Smooth muscle cell of the brain vasculature (primary cell): Measurements from ENCODE around the gene HSF2BP.
"Not testable (repeated sequence)": the region's sequence is repeated elsewhere in the genome, so short reads cannot be mapped to it uniquely, and the experiment has no call there.

ENCODE experiments used
- DNase-seq: peaks from one replicate; pipeline ENCODE4 v3.0.0-alpha.2; 2012; ENCODE audit warnings: low read depth, low spot score

The HSF2BP gene

DNA sequence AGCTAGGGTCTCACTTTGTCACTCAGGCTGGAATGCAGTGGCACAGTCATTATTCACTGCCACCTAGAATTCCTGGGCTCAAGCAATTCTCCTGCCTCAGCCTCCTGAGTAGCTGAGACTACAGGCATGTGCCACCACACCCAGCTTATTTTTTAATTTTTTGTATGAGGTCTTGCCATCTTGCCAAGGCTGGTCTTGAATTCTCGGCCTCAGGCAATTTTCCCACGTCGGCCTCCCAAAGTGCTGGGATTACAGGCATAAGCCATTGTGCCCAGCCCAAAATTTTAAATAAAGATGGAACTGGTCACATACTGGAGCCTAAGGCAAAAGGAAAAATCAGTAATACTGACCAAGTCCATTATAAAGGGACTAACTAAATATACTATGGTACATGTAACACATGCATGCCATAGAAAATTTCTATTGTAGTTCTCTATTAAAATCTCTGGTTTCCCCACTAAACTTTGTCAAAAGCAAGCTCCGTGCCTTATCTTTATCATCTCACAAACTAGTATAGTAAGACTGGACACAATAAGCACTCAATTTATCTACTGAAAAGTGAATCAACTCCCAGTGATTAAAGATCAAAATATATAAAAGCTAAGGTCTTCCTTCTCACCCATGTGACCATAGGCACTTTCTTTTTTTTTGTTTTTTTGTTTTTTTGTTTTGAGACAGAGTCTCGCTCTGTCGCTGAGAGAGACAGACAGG is 61.6 kb downstream of the HSF2BP start:
- DNase-seq = no peak

DNA sequence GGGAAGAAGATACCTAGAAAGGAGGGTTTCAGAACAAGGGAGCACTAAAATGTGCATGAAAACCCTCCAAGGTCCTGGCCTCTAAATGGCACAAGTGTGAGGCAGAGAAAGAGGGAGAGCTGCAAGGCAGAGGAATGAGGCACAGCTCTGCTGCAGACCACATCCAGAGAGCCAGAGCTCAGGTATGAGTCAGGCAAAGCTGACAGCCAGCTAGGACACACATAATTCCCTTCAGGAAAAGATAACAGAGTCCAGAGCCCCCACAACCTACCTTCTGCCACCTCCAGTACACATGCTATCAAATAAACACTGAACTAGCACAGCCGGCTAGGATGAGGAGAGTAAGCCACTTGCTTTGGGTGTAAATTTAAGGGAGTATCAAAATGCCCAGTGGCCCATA is 62.2 kb downstream of the HSF2BP start:
- no peak for DNase-seq

DNA sequence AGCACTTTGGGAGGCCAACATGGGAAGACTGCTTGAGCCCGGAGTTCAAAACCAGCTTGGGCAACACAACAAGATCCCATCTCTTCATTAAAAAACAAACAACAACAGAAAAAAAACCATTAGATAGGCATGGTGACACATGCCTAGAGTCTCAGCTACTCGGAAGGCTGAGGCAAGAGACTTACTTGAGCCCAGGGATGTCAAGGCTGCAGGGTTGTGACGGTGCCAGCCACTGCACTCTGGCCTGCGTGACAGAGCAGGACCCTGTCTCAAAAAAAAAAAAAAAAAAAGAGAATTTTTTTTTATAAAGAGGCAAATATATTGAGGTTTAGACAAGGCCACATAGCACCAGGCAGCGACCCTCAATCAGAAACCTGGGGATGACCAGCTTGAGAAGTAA is 62.7 kb downstream of the HSF2BP start:
- no peak for DNase-seq

DNA sequence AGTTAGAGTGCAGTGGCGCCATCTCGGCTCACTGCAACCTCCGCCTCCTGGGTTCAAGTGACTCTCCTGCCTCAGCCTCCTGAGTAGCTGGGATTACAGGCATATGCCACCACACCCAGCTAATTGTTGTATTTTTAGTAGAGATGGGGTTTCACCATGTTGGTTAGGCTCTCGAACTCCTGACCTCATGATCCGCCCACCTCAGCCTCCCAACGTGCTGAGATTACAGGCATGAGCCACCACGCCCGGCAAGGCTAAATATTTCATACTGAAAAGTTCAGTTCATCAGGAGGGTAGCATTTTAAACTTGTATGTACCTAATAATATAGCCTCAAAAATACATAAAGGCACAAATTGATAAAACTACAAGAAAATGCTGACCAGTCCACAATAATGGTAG is 63.5 kb downstream of the HSF2BP start:
- not testable (repeated sequence) for DNase-seq

DNA sequence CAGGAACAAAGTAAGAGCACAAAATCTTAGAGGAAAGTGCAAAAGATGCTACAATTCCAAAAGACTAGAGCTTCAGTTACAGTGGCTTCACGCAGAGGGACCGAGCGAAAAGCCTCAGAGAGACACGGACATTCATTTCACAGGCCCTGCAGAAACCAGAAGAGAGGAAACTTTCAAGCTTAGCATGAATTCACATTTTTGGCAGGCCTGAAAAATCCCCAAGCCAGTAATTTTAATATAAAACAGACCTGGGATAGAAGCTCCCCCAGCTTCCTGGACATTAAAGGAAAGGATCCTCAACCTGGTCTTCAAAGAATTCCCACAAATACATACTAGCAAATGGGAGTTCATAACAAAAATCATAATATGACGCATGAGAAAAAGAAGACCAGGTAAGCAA is 66.2 kb downstream of the HSF2BP start:
- DNase-seq = no peak

DNA sequence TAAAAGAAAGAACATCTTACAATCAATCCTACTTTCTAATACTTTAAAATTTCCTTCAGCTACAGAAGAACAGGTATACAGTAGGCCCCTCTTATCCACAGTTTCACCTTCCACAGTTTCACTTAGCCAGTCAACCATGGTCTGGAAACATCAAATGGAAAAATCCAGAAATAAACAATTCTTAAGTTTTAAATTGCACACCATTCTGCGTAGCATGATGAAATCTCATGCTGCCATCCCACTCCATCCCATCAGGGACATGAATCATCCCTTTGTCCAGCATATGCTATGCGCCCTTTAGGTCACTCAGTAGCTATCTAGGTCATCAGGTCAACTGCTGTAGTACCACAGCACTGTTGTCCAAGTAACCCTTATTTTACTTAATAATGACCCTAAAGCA is 67.7 kb downstream of the HSF2BP start:
- DNase-seq = no peak

DNA sequence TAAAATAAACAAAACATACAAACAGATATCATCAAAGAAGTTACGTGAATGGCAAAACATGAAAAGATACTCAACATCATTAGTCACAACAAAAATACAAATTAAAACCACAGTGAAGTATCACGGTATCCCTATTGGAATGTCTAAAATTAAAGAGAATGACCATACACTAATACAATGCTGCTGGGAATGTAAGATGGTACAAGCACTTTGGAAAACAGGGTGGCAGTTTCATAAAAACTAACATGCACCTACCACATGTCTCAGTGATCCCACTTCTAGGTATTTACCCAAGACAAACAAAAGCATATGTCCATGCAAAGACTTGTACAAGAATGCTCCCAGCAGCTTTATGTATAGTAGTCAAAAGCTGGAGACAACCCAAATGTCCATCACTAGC is 69.1 kb downstream of the HSF2BP start:
- no peak for DNase-seq

DNA sequence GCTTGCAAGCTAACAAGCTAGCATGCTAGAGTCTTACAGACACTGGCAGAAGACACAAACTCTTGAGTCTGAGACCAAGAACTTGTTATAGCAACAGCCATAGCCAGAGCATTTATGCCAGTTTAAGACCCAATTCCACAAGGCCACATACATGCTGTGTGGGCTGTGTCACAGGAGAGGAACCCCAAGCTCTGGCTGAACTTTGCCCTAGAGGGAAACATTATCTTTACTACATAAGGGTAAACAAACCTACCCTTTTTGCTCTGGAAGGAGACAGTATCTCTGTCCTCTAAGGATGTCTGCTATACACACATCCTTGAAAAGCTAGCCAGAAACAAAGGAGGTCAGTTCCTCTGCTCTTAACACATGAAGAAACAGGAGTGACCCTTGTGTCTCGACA is 70.3 kb downstream of the HSF2BP start:
- DNase-seq = no peak

DNA sequence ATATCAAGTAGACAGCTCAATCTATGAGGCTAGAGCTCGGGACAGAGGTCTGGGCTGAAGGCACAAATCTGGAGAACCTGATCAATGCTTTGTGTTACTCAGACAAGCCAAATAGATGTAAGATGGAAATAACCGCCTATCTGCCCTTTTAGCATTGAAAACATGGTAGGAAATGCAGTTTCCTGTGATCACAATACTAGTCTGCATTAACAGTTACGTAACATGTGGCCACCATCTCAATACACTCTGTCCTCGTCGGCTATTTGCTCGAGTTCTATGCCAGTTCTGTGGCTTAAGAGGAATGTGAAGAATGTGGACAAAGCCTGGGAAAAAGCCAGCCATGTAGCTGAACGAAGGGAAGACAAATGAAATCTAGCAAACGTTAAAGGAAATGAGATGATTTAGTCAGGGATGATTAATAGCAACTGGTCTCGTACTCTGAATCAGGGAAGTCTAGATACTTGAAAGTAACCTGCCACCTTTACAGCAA is 73.3 kb downstream of the HSF2BP start:
- DNase-seq = peak; percentile 95

DNA sequence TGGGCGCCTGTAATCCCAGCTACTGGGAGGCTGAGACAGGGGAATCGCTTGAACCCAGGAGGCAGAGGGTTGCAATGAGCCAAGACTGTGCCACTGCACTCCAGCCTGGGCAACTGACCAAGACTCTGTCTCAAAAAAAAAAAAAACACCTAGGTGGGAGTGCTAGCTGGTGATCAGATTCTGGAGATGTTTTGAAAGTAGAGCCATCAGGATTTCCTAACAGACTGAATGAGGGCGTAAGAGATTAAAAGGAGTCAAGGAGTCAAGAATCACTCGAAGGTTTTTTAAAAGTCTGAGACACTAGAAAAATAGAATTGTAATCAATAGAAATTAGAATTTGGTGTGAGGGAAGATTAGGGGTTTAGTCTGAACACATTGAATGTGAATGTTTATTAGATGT is 73.8 kb downstream of the HSF2BP start:
- no peak for DNase-seq

DNA sequence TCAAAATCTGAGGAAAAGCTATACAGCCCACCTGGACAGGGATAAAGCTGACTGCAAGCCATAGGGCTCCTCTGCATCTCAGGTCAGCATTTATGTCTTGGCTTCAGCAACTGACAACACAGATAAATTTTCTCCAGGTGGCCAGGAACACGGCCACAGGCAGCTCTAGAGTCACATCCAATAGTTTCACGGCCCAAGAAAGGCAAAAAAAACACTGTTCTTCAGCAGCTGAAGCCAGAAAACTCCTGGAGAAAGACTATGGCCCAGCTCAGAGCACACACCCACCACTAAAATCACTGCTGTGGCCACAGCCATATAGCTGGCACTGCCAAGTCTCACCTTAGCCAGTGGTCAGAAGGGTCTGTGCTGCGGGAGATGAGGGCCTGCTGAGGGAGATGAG is 77.8 kb downstream of the HSF2BP start:
- no peak for DNase-seq

DNA sequence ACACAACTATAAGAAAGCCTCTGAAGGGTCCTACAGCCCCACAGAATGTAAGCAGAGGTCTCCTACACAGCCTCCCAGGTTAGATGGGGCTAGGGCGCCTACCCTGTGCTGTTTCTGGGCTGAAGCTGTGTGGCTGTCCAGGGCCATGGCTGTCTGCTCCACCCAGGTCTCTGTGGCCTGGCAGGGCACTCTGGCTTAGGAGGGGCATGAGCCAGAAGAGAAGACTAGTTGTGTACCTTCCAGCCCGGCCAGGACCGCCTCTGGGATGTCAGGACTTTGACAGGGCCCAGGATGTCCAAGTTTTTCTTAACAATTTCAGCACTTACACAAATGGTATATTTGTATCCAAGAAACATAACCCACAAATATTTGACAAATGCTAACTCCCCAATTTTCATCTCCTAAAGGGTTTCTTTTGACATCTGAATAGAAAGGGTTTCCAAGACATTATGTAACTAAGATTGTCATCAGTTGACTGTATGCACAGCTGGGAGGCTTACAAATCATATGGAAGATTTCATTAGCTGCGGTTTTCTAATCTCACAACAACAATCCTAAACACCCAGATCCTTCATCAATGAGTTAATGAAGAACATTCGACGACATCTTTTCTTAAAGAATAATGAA is 80.5 kb downstream of the HSF2BP start:
- no peak for DNase-seq

DNA sequence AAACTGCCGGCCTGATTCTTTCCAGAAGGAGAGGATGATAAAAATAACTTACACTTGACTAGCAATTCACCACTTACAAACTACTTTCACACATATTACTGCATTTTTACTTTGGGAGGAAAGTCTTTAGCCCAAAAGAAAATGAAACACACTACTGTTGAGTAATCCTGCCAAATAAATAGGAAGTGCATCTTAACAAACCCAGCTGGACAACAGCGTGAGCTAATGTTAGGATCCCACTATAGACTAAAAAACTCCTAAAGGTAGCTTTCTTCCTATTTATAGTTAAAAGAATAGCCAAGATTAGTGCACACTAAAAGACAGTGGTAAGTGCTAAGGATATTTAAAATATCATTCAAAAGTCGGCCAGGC is 83.8 kb downstream of the HSF2BP start:
- no peak for DNase-seq

DNA sequence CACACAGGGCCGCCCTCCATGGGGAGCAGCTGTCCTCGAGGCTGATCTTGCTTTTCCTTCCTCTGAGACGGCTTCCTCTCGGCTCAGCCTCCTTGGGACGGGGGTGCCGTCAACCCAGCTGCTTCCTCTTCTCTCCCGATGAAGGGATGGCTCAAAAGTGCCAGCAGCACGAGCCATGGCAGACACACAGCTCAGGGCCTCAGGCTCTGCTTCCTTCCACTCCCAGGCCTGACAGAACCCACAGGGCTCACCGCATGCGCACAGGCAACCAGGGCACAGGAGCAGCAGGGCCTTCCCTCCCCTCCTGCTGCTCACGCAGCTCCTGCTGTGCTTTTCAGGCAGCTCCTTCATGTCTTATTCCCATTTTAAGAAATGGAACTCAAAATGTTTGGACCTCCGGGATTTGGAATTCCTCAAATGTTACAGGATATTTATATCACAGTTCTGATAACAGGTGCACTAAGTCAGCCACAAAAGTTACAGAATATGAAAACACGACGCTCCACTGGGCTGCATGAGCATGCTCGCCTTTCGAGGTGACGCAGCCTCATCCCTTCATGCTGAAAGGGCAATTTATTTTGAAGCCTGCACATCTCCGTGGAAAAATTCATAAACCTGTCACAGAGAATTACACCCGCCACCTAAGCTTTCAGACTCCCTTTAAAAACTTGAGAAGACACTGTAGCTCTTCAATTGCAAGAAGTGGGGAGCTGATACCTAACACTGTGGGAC is 84.4 kb downstream of the HSF2BP start:
- DNase-seq = no peak

DNA sequence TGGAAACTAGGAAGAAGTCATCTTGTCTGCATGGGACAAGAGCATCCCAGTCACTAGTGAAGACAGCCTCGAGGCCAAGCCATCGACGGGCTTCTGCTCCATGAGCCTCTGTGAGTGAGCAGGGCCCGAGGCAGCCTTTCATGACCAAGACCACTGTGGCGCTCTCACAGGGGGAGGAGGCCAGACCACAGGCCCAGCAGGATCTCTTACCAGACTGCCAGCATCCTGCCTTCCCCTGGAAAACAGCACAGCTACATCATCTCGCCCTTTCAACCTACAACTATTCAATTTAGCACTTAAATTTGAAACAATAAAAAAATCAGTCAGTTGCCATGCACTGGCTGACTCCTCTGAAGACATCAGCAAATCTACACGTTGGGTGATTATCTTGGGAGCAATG is 85.4 kb downstream of the HSF2BP start:
- no peak for DNase-seq

DNA sequence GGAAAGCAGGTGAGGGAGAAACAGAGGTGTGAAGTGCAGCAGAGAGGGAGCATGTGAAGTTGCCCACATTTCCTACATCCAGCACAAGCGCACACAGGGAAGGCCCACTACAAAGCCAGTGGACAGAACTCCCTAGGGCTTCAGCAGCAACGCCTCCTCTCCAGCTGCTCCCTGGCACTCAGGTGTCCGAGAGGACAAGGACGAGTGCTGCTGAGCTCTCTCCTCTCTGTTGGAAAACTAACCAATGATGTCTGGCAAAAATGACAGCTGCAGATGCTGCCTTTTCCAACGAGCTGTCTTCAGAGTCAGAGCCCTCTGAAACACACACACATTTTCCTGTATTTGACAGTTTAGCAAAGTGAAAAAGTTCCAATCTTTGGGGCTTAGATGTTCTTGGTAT is 86.8 kb downstream of the HSF2BP start:
- no peak for DNase-seq

DNA sequence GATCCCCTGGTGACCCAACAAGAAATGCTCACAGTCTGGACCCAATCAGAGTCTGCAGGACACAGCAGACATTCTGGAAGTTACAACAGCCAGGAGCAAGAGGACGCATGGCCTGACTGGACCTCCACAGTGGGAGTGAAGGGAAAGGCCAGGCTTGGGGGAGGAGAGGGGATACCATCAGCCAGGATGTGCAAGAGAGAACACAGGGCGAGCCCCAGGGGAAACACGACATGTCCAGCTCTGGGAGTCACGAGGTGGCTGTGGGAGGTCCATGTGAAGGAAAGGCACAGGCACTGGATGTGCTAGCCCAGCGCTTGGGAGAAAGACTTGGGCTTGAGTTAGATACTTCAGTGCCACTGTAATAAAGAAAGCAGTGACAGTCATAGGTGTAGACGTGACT is 87.3 kb downstream of the HSF2BP start:
- no peak for DNase-seq

DNA sequence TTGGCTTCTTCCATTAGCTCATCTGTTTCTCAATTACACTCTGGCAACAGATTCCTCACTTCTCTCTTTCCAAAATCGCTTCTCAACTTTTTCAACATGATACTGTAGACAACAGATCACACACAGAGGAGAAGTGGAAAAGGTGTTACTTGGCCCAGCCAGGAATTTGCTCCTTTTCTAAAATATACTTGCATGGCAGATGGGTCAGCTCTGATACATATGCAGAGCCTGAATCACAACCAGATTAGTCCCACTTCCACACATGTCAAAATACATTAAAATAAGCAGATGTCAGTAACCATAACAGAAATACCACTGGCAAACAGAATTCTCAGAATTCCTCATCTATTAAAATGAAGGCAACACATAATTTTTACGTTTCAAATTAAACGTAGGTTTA is 89.1 kb downstream of the HSF2BP start:
- DNase-seq = not testable (repeated sequence)

DNA sequence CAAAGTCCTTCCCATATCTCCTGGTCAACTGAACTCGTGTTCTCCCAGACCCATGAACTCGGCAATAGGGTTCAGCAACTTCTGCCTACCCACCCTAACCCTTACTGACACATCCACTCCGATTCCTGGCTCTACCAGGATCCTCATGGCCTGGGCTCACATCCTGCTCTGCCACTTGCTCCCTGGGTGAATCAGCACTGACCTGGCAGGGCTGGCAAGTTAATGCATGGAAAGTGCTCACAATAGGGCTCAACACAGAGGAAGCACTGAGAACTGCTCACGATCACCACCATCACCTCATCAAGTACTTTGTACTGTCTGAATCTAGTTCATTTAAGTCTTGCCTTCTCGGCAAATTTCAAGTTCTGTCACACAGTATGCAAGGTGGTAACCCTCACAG is 96.8 kb downstream of the HSF2BP start:
- not testable (repeated sequence) for DNase-seq

DNA sequence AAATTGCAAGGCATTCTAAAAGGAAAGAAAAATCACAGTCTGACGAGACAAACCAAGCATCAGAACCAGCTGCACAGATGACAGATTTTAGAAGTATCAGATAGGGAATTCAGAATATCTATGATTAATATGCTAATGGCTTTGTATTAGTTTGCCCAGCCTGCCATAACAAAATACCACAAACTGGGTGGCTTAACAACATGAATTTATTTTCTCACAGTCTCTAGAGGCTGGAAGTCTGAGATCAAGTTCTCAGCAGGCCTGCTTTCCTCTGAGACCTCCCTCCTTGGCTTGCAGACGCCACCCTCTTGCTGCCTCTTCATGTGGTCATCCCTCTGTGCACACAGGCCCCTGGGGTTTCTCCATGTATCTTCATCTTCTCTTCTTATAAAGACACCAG is 118.7 kb downstream of the HSF2BP start:
- not testable (repeated sequence) for DNase-seq

DNA sequence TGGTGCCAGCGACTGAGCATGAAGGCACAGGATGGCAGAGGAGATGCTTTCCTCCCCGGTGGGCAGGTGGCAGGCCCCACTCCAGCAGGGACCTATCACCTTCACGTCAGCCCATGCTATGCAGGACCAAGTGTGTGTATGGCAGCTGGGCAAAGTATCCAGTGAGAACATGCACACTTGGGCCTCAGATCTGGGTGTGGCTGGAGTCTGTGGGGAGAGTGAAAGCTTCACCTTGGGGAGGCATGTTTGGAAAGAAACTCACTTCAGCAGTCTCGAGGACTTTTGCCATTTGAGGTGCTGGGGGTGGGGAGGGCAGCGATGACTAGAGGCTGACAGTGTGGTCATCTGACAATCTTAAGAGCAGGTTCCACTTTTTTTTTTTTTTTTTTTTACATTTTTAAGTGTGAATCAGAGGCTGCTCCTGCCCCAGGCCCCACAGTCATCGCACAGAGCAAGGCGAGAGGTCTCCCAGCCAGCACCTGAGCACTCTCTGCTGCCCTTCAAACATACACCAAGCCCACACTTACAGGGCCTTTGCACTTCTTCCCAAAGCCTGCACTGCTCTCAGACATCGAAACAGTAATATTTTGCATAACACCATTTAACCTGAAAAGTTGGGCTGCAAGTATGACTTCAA is 136.7 kb downstream of the HSF2BP start:
- DNase-seq = not testable (repeated sequence)

DNA sequence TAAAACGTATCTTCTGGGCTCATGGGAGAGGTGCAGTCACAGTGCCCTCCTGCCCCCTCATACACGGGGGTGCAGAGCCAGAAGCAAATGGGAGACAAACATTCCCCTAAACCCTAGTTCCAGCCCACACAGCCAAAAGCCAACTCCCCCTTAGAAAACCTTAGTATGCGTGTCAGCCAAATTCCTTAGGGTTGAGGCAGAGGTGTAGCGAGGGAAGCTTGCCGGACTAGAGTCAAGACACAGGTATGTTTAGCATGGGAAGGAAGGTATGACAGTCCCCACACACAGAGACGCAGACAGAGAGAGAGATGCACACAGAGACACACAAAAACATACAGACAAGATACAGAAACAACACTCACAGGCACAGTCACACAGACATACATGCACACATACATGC is 141.6 kb downstream of the HSF2BP start:
- DNase-seq = not testable (repeated sequence)
